Endodermal cell (in vitro differentiated cells): ENCODE measurements around the gene TMTC2. TPM values are rescaled to one million over a fixed set of nuclear protein-coding genes. Genes with fewer than 3 reads are reported as not detected.

Experiments
- DNase-seq: peaks from one replicate; pipeline ENCODE4 v3.0.0-alpha.2; 2017
- H3K27ac ChIP-seq: 2 replicates; pipeline ENCODE4 v1.5.1; 2013; ENCODE audit warnings: mild to moderate bottlenecking, low read depth, low read length, moderate library complexity
- H3K27me3 ChIP-seq: 2 replicates; pipeline ENCODE4 v1.6.1; 2013; ENCODE audit warnings: mild to moderate bottlenecking, low read length, moderate library complexity; ENCODE audit not compliant: insufficient read depth, control insufficient read depth, poor library complexity, severe bottlenecking
- H3K36me3 ChIP-seq: 2 replicates; pipeline ENCODE4 v1.7.0; 2013; ENCODE audit warnings: mild to moderate bottlenecking, low read length, moderate library complexity; ENCODE audit not compliant: control insufficient read depth, insufficient read depth
- H3K4me1 ChIP-seq: one replicate; pipeline ENCODE4 v1.7.0; 2013; ENCODE audit warnings: low read length; ENCODE audit not compliant: control insufficient read depth, insufficient read depth
- H3K4me3 ChIP-seq: 2 replicates; pipeline ENCODE4 v1.5.1; 2013; ENCODE audit warnings: mild to moderate bottlenecking, low read length, moderate library complexity
- H3K9ac ChIP-seq: 2 replicates; pipeline ENCODE4 v1.6.1; 2013; ENCODE audit warnings: mild to moderate bottlenecking, low read length, moderate library complexity; ENCODE audit not compliant: poor library complexity, severe bottlenecking; ENCODE audit errors: extremely low read depth
- H3K9me3 ChIP-seq: 2 replicates; pipeline ENCODE4 v1.6.1; 2013; ENCODE audit warnings: mild to moderate bottlenecking, low read length, moderate library complexity; ENCODE audit not compliant: control insufficient read depth
- H3K27ac Mint-ChIP-seq: 2 replicates; pipeline ENCODE4 v1.8.0; 2020; ENCODE audit warnings: mixed read lengths
- H3K27me3 Mint-ChIP-seq: 2 replicates; pipeline ENCODE4 v1.8.0; 2021; ENCODE audit warnings: mild to moderate bottlenecking, mixed read lengths; ENCODE audit not compliant: insufficient read depth
- H3K36me3 Mint-ChIP-seq: 2 replicates; pipeline ENCODE4 v1.8.0; 2020; ENCODE audit warnings: low read depth, mixed read lengths
- H3K4me1 Mint-ChIP-seq: 2 replicates; pipeline ENCODE4 v1.8.0; 2020; ENCODE audit warnings: mixed read lengths
- H3K4me3 Mint-ChIP-seq: 2 replicates; pipeline ENCODE4 v1.8.0; 2020; ENCODE audit warnings: mild to moderate bottlenecking, moderate library complexity, mixed read lengths
- H3K9me3 Mint-ChIP-seq: 2 replicates; pipeline ENCODE4 v1.8.0; 2020; ENCODE audit warnings: mild to moderate bottlenecking, mixed read lengths
- WGBS, 2 experiments: methylation state at CpG; one replicate each; pipeline versions ENCODE4 v1.1.5 to v1.1.7; 2013; ENCODE audit warnings: missing lambda C conversion rate in 2 of 2, mixed read lengths in 1 of 2; ENCODE audit not compliant: insufficient coverage in 1 of 2, insufficient read length in 1 of 2; 5-methylcytosine and 5-hydroxymethylcytosine counted together
- total RNA-seq, 2 donors: library from RNA; stranded (reverse); fragmentation: NEBNext Ultra II Directional in 1 of 2; extraction: Animal tissue kit (Norgen Biotek cat#: 25700) in 1 of 2; gene quantifications; 2 replicates in 1 of 2; 3 replicates in 1 of 2; pipeline ENCODE4 v1.2.1, GENCODE V29; 2021
- TF ChIP-seq, protein P1 (sequence below): fragments of 200-600 bp; sonication (generic); conservative IDR thresholded peaks from 2 replicates; pipeline ENCODE4 v1.5.0; 2021; ENCODE audit warnings: antibody characterized with exemption, mild to moderate bottlenecking

Gene TMTC2
- total RNA-seq, 2 donors from 2014 or later, result 7.2 to 10.8 TPM

GRCh38 chr12:82696543-82696942 is 9.8 kb downstream of the TMTC2 start:
- peaks cover 4% of the 10 kb centered on the region for H3K4me1 ChIP-seq
- no peaks in the 10 kb centered on the region for H3K27me3 Mint-ChIP-seq
- no peak overlapping the region for H3K4me3 Mint-ChIP-seq
- TF ChIP-seq, protein P1, sequence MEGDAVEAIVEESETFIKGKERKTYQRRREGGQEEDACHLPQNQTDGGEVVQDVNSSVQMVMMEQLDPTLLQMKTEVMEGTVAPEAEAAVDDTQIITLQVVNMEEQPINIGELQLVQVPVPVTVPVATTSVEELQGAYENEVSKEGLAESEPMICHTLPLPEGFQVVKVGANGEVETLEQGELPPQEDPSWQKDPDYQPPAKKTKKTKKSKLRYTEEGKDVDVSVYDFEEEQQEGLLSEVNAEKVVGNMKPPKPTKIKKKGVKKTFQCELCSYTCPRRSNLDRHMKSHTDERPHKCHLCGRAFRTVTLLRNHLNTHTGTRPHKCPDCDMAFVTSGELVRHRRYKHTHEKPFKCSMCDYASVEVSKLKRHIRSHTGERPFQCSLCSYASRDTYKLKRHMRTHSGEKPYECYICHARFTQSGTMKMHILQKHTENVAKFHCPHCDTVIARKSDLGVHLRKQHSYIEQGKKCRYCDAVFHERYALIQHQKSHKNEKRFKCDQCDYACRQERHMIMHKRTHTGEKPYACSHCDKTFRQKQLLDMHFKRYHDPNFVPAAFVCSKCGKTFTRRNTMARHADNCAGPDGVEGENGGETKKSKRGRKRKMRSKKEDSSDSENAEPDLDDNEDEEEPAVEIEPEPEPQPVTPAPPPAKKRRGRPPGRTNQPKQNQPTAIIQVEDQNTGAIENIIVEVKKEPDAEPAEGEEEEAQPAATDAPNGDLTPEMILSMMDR, result no peak
- H3K36me3 Mint-ChIP-seq, result peaks cover 18% of the 10 kb centered on the region
- H3K4me3 ChIP-seq, result no peak overlapping the region
- no peaks in the 10 kb centered on the region for H3K27me3 ChIP-seq
- no peaks in the 10 kb centered on the region for H3K9me3 Mint-ChIP-seq
- peaks cover 12% of the 10 kb centered on the region for H3K4me1 Mint-ChIP-seq
- no peaks in the 10 kb centered on the region for H3K9me3 ChIP-seq
- no peak overlapping the region for H3K27ac ChIP-seq
- H3K36me3 ChIP-seq, result no peaks in the 10 kb centered on the region
- DNase-seq, result no peak
- no peak overlapping the region for H3K9ac ChIP-seq
- no peak overlapping the region for H3K27ac Mint-ChIP-seq

- H3K4me3 Mint-ChIP-seq, result no peak overlapping the region
- Histone ChIP-seq H3K4me1 (no peaks in the 10 kb centered on the region), H3K27ac (no peak overlapping the region), H3K9me3 (no peaks in the 10 kb centered on the region), H3K9ac (no peak overlapping the region), H3K4me3 (no peak overlapping the region), H3K36me3 (no peaks in the 10 kb centered on the region), H3K27me3 (no peaks in the 10 kb centered on the region)
- H3K27ac Mint-ChIP-seq, result no peak overlapping the region
- H3K36me3 Mint-ChIP-seq, result peaks cover 22% of the 10 kb centered on the region
- WGBS, 2 experiments, result 92 to 95% methylated on average over 6 to 12 of the region's 12 CpGs
- DNase-seq, result no peak
- H3K9me3 Mint-ChIP-seq, result peaks cover 4% of the 10 kb centered on the region
- TF ChIP-seq, protein P1, result no peak
- no peaks in the 10 kb centered on the region for H3K27me3 Mint-ChIP-seq
- peaks cover 17% of the 10 kb centered on the region for H3K4me1 Mint-ChIP-seq
Observed at GRCh38 chr12:82698708-82699564, 12.2 kb downstream of the TMTC2 start.

- H3K4me3 ChIP-seq, result no peak overlapping the region
Observed at GRCh38 chr12:82705774-82706173, 19.1 kb downstream of the TMTC2 start.

More at GRCh38 chr12:82705774-82706173, 19.1 kb downstream of the TMTC2 start:
- Histone ChIP-seq H3K27me3 (no peaks in the 10 kb centered on the region), H3K4me1 (peaks cover 4% of the 10 kb centered on the region), H3K36me3 (peaks cover 6% of the 10 kb centered on the region), H3K9me3 (no peaks in the 10 kb centered on the region), H3K27ac (no peak overlapping the region), H3K9ac (no peak overlapping the region)
- H3K4me3 Mint-ChIP-seq, result no peak overlapping the region
- H3K4me1 Mint-ChIP-seq, result peaks cover 26% of the 10 kb centered on the region
- H3K27me3 Mint-ChIP-seq, result no peaks in the 10 kb centered on the region
- no peak overlapping the region for H3K27ac Mint-ChIP-seq
- 93 to 94% methylated on average over 2 to 3 of the region's 3 CpGs for WGBS, 2 experiments
- H3K36me3 Mint-ChIP-seq, result peaks cover 22% of the 10 kb centered on the region
- no peak for DNase-seq
- peaks cover 4% of the 10 kb centered on the region for H3K9me3 Mint-ChIP-seq
- TF ChIP-seq, protein P1, result no peak
